H9 (cell line): ENCODE results near the gene LSM2. TPM values are rescaled to one million over a fixed set of nuclear protein-coding genes. Genes with fewer than 3 reads are reported as not detected.

ENCODE experiments used
- DNase-seq: peaks from one replicate; pipeline ENCODE4 v3.0.0-alpha.2; 2017
- H2AFZ ChIP-seq: one replicate; pipeline ENCODE4 v1.6.1; 2013; ENCODE audit warnings: mild to moderate bottlenecking, low read length, control low read depth, moderate library complexity
- H2AK5ac ChIP-seq: 2 replicates; pipeline ENCODE4 v1.6.1; 2013; ENCODE audit warnings: low read length, control low read depth, mixed read lengths; ENCODE audit not compliant: insufficient read length
- H2BK120ac ChIP-seq: one replicate; pipeline ENCODE4 v1.6.1; 2013; ENCODE audit warnings: low read depth, mild to moderate bottlenecking, low read length, control low read depth, inconsistent platforms; ENCODE audit not compliant: poor library complexity, severe bottlenecking
- H2BK12ac ChIP-seq: 2 replicates; pipeline ENCODE4 v1.6.1; 2013; ENCODE audit warnings: low read length, control low read depth, mixed read lengths, low read depth; ENCODE audit not compliant: insufficient read length
- H2BK15ac ChIP-seq: 2 replicates; pipeline ENCODE4 v1.6.1; 2013; ENCODE audit warnings: low read depth, low read length, control low read depth
- H2BK20ac ChIP-seq: one replicate; pipeline ENCODE4 v1.6.1; 2013; ENCODE audit warnings: low read depth, mild to moderate bottlenecking, low read length, control low read depth, inconsistent platforms; ENCODE audit not compliant: poor library complexity, severe bottlenecking
- H2BK5ac ChIP-seq: 2 replicates; pipeline ENCODE4 v1.6.1; 2013; ENCODE audit warnings: low read length, control low read depth, mixed read lengths; ENCODE audit not compliant: insufficient read length
- H3K14ac ChIP-seq: 2 replicates; pipeline ENCODE4 v1.6.1; 2013; ENCODE audit warnings: low read length, control low read depth; ENCODE audit not compliant: insufficient read depth
- H3K18ac ChIP-seq: 2 replicates; pipeline ENCODE4 v1.6.1; 2013; ENCODE audit warnings: low read depth, mild to moderate bottlenecking, mixed read lengths, low read length, control low read depth; ENCODE audit not compliant: insufficient read length
- H3K23ac ChIP-seq: 2 replicates; pipeline ENCODE4 v1.6.1; 2013; ENCODE audit warnings: low read length, control low read depth, mixed read lengths, low read depth; ENCODE audit not compliant: insufficient read length
- H3K23me2 ChIP-seq: 2 replicates; pipeline ENCODE4 v1.6.1; 2013; ENCODE audit warnings: low read depth, mild to moderate bottlenecking, mixed read lengths, low read length, control low read depth; ENCODE audit not compliant: insufficient read length, poor library complexity, severe bottlenecking
- H3K27ac ChIP-seq: 2 replicates; pipeline ENCODE4 v1.5.1; 2013; ENCODE audit warnings: low read length, control low read depth, mixed read lengths, low read depth; ENCODE audit not compliant: insufficient read length
- H3K27me3 ChIP-seq: 2 replicates; pipeline ENCODE4 v1.6.1; 2013; ENCODE audit warnings: low read length, control low read depth, inconsistent platforms; ENCODE audit not compliant: insufficient read depth
- H3K4ac ChIP-seq: 2 replicates; pipeline ENCODE4 v1.6.1; 2013; ENCODE audit warnings: low read depth, mild to moderate bottlenecking, control low read depth, inconsistent platforms, low read length, moderate library complexity
- H3K4me1 ChIP-seq: 2 replicates; pipeline ENCODE4 v1.6.1; 2013; ENCODE audit warnings: low read length, control low read depth, inconsistent platforms; ENCODE audit not compliant: insufficient read depth
- H3K4me2 ChIP-seq: 2 replicates; pipeline ENCODE4 v1.6.1; 2013; ENCODE audit warnings: low read length, control low read depth, mixed read lengths; ENCODE audit not compliant: insufficient read length, insufficient read depth
- H3K56ac ChIP-seq: 2 replicates; pipeline ENCODE4 v1.6.1; 2013; ENCODE audit warnings: low read depth, mild to moderate bottlenecking, mixed read lengths, low read length, control low read depth; ENCODE audit not compliant: insufficient read length
- H3K79me1 ChIP-seq: 2 replicates; pipeline ENCODE4 v1.6.1; 2013; ENCODE audit warnings: low read depth, mild to moderate bottlenecking, moderate library complexity, low read length, control low read depth, inconsistent platforms; ENCODE audit not compliant: insufficient read depth, poor library complexity, severe bottlenecking
- H3K79me2 ChIP-seq: 2 replicates; pipeline ENCODE4 v1.6.1; 2013; ENCODE audit warnings: low read length, control low read depth, inconsistent platforms; ENCODE audit not compliant: insufficient read depth
- H3K9ac ChIP-seq: 2 replicates; pipeline ENCODE4 v1.6.1; 2013; ENCODE audit warnings: low read length, control low read depth, mixed read lengths; ENCODE audit not compliant: insufficient read length; ENCODE audit errors: extremely low read depth
- H3K9me3 ChIP-seq: one replicate; pipeline ENCODE4 v1.6.1; 2013; ENCODE audit warnings: low read depth, low read length, inconsistent platforms; ENCODE audit not compliant: control insufficient read depth
- H3T11ph ChIP-seq: one replicate; pipeline ENCODE4 v1.6.1; 2013; ENCODE audit warnings: mild to moderate bottlenecking, low read length, control low read depth, inconsistent platforms
- H4K20me1 ChIP-seq: one replicate; pipeline ENCODE4 v1.6.1; 2013; ENCODE audit not compliant: control insufficient read depth, insufficient read length, insufficient read depth
- H4K5ac ChIP-seq: 2 replicates; pipeline ENCODE4 v1.6.1; 2013; ENCODE audit warnings: low read depth, mild to moderate bottlenecking, mixed read lengths, low read length, control low read depth; ENCODE audit not compliant: insufficient read length
- H4K8ac ChIP-seq: replicated peaks from 2 replicates; pipeline ENCODE4 v1.6.1; 2013; ENCODE audit warnings: low read length, control low read depth, mixed read lengths, low read depth; ENCODE audit not compliant: insufficient read length
- H4K91ac ChIP-seq: 2 replicates; pipeline ENCODE4 v1.6.1; 2013; ENCODE audit warnings: low read depth, mild to moderate bottlenecking, moderate library complexity, mixed read lengths, low read length, control low read depth; ENCODE audit not compliant: insufficient read length
- H3K27ac Mint-ChIP-seq, 3 experiments: 2 replicates in 2 of 3; 3 replicates in 1 of 3; pipeline ENCODE4 v1.8.0; 2020 to 2021; ENCODE audit warnings: mixed read lengths in 3 of 3, mild to moderate bottlenecking in 1 of 3, moderate library complexity in 1 of 3
- H3K27me3 Mint-ChIP-seq: 2 replicates; pipeline ENCODE4 v1.8.0; 2021; ENCODE audit warnings: low read depth, mild to moderate bottlenecking, moderate library complexity, mixed read lengths
- H3K36me3 Mint-ChIP-seq, 3 experiments: 2 replicates in 2 of 3; 3 replicates in 1 of 3; pipeline ENCODE4 v1.8.0; 2020 to 2021; ENCODE audit warnings: low read depth in 3 of 3, mixed read lengths in 3 of 3; ENCODE audit not compliant: insufficient read depth in 1 of 3
- H3K4me1 Mint-ChIP-seq, 2 experiments: 2 replicates each; pipeline ENCODE4 v1.8.0; 2020; ENCODE audit warnings: mixed read lengths in 2 of 2
- H3K4me3 Mint-ChIP-seq, 2 experiments: 2 replicates in 1 of 2; 3 replicates in 1 of 2; pipeline ENCODE4 v1.8.0; 2020 to 2021; ENCODE audit warnings: mild to moderate bottlenecking in 2 of 2, mixed read lengths in 2 of 2, moderate library complexity in 1 of 2
- H3K9me3 Mint-ChIP-seq, 2 experiments: 2 replicates in 1 of 2; 3 replicates in 1 of 2; pipeline ENCODE4 v1.8.0; 2020; ENCODE audit warnings: mild to moderate bottlenecking in 2 of 2, mixed read lengths in 2 of 2, moderate library complexity in 1 of 2
- WGBS: extraction: QIAGEN DNeasy Blood & Tissue Kit; methylation state at CpG from one replicate; pipeline ENCODE4 v1.1.7; 2013; ENCODE audit warnings: missing lambda C conversion rate, low lambda C conversion rate, mixed read lengths; ENCODE audit not compliant: insufficient read length; ENCODE audit errors: extremely low coverage; 5-methylcytosine and 5-hydroxymethylcytosine counted together
- total RNA-seq: library from RNA; stranded (reverse); gene quantifications from 2 replicates; pipeline ENCODE4 v1.2.1, GENCODE V29; 2021
- TF ChIP-seq, protein P1 (sequence below): fragments of 200-600 bp; sonication (generic); conservative IDR thresholded peaks from 3 replicates; pipeline ENCODE4 v1.8.0; 2021; ENCODE audit warnings: antibody characterized with exemption, mild to moderate bottlenecking

The LSM2 gene
- total RNA-seq, 1 experiment from 2014 or later = 123 TPM

DNA sequence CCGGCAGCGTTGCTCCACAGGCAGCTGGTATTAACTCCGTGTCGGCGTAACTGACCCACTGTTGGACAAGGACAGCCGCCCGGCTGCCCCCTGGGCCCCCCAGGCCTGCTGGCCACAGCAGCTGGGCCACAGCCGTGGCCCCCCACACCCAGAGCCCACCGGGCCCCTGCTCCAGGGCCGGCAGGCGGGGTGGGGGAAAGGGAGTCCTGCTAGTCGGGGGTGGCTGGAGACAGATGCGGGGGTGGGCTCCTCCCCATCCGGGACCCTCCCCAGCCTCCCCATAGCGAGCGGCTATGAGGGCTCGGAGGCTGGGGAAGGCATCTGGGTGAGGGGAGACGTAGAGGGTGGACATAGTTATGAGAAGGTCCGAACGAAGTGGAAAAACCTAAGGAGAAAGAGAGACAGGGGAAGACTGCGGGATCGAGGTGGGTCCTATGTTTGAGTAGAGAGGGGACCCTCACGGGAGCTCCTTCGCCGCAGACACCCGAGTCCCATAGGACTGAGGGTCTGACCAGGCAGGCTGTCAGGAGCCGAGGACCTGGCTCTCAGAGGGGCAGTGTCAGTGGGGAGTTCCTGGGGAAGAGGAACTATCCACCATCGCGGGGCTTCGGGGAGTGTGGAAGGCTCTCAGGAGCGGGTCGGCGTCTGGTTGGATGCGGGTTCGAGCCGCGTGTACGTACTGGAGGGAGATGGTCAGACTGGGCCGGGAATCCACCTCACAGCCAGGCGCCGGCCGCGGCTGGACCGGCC, 11.7 kb downstream of the LSM2 start:
- Histone ChIP-seq H3K4me2 (peak overlapping the region; percentile 77), H3K23ac (no peak overlapping the region), H2AK5ac (no peak overlapping the region), H4K91ac (no peak overlapping the region), H2BK15ac (no peak overlapping the region), H3K4me1 (no peaks in the 10 kb centered on the region), H2BK120ac (no peak overlapping the region), H3K56ac (no peak overlapping the region), H4K20me1 (no peaks in the 10 kb centered on the region), H3K27me3 (no peaks in the 10 kb centered on the region), H3K27ac (no peak overlapping the region), H3K9me3 (no peaks in the 10 kb centered on the region), H2AFZ (no peak overlapping the region), H3K14ac (peak overlapping the region; percentile 72; the same call in 1 of the 2 replicates), H3T11ph (no peak overlapping the region), H2BK5ac (no peak overlapping the region), H3K23me2 (peaks cover 3% of the 10 kb centered on the region), H3K79me1 (no peaks in the 10 kb centered on the region), H2BK12ac (no peak overlapping the region), H3K79me2 (peaks cover 2% of the 10 kb centered on the region; the same call in 1 of the 2 replicates), H3K18ac (peak overlapping the region; percentile 68), H4K5ac (no peak overlapping the region), H3K9ac (peak overlapping the region; percentile 72), H3K4ac (no peak overlapping the region), H4K8ac (no peak overlapping the region), H2BK20ac (no peak overlapping the region)
- no peaks in the 10 kb centered on the region for H3K9me3 Mint-ChIP-seq
- TF ChIP-seq, protein P1, sequence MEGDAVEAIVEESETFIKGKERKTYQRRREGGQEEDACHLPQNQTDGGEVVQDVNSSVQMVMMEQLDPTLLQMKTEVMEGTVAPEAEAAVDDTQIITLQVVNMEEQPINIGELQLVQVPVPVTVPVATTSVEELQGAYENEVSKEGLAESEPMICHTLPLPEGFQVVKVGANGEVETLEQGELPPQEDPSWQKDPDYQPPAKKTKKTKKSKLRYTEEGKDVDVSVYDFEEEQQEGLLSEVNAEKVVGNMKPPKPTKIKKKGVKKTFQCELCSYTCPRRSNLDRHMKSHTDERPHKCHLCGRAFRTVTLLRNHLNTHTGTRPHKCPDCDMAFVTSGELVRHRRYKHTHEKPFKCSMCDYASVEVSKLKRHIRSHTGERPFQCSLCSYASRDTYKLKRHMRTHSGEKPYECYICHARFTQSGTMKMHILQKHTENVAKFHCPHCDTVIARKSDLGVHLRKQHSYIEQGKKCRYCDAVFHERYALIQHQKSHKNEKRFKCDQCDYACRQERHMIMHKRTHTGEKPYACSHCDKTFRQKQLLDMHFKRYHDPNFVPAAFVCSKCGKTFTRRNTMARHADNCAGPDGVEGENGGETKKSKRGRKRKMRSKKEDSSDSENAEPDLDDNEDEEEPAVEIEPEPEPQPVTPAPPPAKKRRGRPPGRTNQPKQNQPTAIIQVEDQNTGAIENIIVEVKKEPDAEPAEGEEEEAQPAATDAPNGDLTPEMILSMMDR = no peak
- no CpG with 5 or more reads among the region's 44 CpGs for WGBS
- no peak for DNase-seq
- peak overlapping the region; percentile 98 for H3K4me3 Mint-ChIP-seq
- H3K27me3 Mint-ChIP-seq = no peaks in the 10 kb centered on the region
- H3K36me3 Mint-ChIP-seq = peaks cover 14 to 57% (median 46%) of the 10 kb centered on the region in 3 experiments
- H3K27ac Mint-ChIP-seq = peak overlapping the region; percentile 97 to 98 (median 98)
- H3K4me1 Mint-ChIP-seq = peaks cover 10% of the 10 kb centered on the region in 2 experiments
